GM13977 (cell line): ENCODE results near the gene COL8A1.

ENCODE experiments used
- DNase-seq: peaks from one replicate; pipeline ENCODE4 v3.0.0; 2012; ENCODE audit warnings: low spot score
- CTCF ChIP-seq: IDR thresholded peaks from 2 replicates; pipeline ENCODE4 v1.5.1; 2012; ENCODE audit warnings: mild to moderate bottlenecking, control low read depth; ENCODE audit not compliant: insufficient read depth; ENCODE audit errors: extremely low read depth, missing control alignments
- in situ Hi-C: fragments of 300-500 bp; cut with MboI; formaldehyde crosslinking; loops from one replicate; pipeline ENCODE4 v1.12.0; 2022; ENCODE audit warnings: low sequenced_read_pairs, low pct_unique_long_range_greater_than_20kb, mixed read lengths, inconsistent platforms; ENCODE audit not compliant: unreplicated experiment

The COL8A1 gene

GRCh38 chr3:99698932-99699331 lies 60.5 kb downstream of the COL8A1 start:
- DNase-seq, result no peak
- in situ Hi-C loops, result no loop called here

GRCh38 chr3:99699841-99700240 lies 61.4 kb downstream of the COL8A1 start:
- TF ChIP-seq CTCF, result no peak
- no peak for DNase-seq
- in situ Hi-C loops, result no loop called here

More at GRCh38 chr3:99698932-99699331, 60.5 kb downstream of the COL8A1 start:
- TF ChIP-seq CTCF, result no peak

- DNase-seq, result no peak
- TF ChIP-seq CTCF, result no peak
- in situ Hi-C loops, result no loop called here
Observed at GRCh38 chr3:99700631-99701268, 62.4 kb downstream of the COL8A1 start.

GRCh38 chr3:99702953-99703943 lies 64.9 kb downstream of the COL8A1 start:
- in situ Hi-C loops, result no loop called here
- no peak for DNase-seq
- TF ChIP-seq CTCF, result no peak

GRCh38 chr3:99704417-99704816 lies 66.0 kb downstream of the COL8A1 start:
- no peak for TF ChIP-seq CTCF
- no peak for DNase-seq
- in situ Hi-C loops, result no loop called here

GRCh38 chr3:99706410-99706809 lies 68.0 kb downstream of the COL8A1 start:
- no peak for TF ChIP-seq CTCF
- no peak for DNase-seq
- in situ Hi-C loops, result no loop called here
